SIG-M5 treated with dmso at 0.1 percent for 504 hours (cell line): ENCODE results near the gene TRMT1L.
"Not testable (repeated sequence)": the region's sequence is repeated elsewhere in the genome, so short reads cannot be mapped to it uniquely, and the experiment has no call there.

Experiments
- DNase-seq: peaks from one replicate; lab custom pipeline; 2025; ENCODE audit not compliant: unreplicated experiment; lab: John Stamatoyannopoulos, UW

The TRMT1L gene, protein sequence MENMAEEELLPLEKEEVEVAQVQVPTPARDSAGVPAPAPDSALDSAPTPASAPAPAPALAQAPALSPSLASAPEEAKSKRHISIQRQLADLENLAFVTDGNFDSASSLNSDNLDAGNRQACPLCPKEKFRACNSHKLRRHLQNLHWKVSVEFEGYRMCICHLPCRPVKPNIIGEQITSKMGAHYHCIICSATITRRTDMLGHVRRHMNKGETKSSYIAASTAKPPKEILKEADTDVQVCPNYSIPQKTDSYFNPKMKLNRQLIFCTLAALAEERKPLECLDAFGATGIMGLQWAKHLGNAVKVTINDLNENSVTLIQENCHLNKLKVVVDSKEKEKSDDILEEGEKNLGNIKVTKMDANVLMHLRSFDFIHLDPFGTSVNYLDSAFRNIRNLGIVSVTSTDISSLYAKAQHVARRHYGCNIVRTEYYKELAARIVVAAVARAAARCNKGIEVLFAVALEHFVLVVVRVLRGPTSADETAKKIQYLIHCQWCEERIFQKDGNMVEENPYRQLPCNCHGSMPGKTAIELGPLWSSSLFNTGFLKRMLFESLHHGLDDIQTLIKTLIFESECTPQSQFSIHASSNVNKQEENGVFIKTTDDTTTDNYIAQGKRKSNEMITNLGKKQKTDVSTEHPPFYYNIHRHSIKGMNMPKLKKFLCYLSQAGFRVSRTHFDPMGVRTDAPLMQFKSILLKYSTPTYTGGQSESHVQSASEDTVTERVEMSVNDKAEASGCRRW

DNA sequence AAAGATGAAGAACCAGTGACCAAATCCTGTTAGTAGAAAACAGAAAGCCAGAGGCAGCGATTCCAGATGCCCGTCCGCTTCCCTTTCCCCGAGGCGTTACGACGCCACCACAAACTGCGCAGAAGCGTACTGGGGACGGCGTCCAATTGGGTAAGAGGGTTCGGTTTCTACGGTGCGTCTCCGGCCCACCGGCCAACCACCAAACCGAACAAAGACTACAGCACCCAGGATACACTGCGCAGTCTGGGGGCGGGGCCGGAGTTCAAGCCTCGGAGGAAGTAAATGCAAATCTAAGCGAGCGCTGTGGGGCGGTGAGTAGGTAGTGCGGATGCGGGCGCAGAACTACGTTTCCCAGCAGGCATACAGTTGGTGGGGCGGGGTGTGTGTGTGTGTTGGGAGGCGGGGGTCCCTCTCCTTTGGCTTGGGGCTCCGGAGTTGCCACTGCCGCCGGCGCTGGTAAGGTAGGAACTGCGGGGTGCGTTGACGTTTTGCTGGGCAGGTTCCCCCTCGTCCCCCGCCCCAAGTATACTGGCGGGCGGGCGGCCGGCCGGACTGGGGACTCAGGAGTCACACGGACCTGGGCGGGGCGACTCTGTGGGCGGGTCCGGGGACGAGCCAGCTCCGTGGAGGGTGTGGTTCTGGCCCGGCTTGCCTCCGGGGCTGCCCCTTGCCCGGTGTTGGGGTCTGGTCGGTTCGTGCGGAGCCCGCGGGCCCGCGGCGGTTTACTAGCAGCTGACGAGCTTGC, at the start of gene TRMT1L, which contains the start of gene SWT1:
TSS of gene TRMT1L (minus strand) at position 100 of the 745 bp plus-strand sequence. CDS start 241 bp downstream, outside the sequence.
TSS of gene SWT1 (plus strand) at position 314 of the 745 bp plus-strand sequence. CDS start 3,675 bp downstream, outside the sequence.
- peak; percentile 100 for DNase-seq

- no peak for DNase-seq
Measured at GRCh38 chr1:185200889-185201288, 44.1 kb upstream of the TRMT1L start.

DNA sequence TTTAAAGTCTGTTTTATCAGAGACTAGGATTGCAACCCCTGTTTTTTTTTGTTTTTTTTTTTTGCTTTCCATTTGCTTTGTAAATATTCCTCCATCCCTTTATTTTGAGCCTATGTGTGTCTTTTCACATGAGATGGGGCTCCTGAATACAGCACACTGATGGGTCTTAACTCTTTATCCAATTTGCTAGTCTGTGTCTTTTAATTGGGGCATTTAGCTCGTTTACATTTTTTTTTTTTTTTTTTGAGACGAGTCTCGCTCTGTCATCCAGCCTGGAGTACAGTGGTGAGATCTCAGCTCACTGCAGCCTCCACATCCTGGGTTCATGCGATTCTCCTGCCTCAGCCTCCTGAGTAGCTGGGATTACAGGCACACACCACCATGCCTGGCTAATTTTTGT, 42.0 kb upstream of the TRMT1L start:
- not testable (repeated sequence) for DNase-seq

DNA sequence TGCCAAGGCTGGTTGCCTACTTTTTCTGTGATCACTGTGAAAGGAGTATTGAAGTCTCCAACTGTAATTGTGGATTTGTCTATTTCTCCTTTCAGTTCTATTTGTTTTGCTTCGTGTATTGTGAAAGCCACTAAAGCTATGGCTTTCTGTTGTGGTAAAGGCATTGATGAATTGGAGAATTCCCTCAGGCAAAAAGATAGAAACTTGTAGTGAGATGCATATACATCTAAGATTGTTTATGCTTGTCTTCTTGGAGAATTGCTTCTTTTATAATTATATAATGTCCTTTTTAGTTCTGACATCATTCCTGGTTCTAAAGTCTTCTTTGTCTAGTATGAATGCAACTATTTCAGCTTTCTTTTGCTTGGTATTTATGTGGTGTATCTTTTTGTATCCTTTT, 37.0 kb upstream of the TRMT1L start:
- DNase-seq: no peak

GRCh38 chr1:185170291-185170848, 13.6 kb upstream of the TRMT1L start:
- DNase-seq: peak; percentile 87

DNA sequence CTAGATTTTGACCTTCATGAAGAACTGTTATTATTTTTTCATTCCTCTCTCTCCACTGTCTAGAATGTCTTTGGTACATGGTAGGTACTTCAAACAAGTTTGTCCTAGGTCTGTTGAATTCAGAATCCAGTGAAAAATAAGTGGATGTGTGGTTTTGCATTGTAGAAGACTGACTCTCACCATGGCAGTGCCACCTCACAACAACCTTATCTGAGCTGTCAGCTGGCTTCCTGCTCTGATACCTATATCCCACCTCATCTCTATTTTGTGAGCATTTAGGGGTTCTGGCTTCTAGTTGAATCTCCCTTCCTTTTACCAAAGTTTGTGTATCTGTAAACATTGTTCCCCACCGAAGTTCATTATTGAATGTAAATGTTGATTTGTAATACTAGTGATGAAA, 9.4 kb upstream of the TRMT1L start:
- no peak for DNase-seq

DNA sequence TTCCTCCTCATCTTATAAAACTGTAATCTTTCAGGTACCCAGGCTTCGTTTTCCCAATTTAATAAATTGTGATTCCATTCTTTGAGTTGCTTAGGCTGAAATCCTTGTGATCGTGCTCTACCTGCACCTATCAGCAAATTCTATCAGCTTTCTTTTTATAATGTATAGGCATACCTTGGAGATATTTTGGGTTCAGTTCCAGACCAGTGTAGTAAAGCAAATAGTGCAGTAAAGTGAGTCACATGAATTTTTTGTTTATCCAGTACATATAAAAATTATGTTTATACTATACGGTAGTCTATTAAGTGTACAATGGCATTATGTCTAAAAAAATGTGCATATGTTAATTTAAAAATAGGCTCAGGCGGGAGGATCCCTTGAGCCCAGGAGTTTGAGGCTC, 5.7 kb upstream of the TRMT1L start:
- no peak for DNase-seq

- DNase-seq: peak; percentile 64
Measured at GRCh38 chr1:185159966-185160365, 3.2 kb upstream of the TRMT1L start.

DNA sequence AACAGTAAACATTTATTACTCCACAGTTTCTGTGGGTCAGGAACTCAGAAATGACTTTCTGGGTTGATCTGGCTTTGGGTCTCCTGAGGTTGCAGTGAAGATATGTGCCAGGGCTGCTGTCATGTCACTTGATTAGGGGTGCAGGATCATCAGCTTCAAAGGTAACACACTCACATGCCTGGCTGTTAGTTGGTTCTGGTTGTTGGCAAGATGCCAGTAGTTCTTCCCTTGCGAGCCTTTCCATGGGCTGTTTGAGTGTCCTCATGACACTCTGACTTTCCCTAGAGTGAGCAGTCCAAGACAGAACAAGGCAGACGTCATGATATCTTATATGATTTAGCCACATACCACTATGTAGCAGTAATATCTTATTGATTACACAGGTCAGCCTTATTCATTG, 2.0 kb upstream of the TRMT1L start:
- DNase-seq: no peak

- DNase-seq: peak; percentile 39
Measured at GRCh38 chr1:185157599-185158412, 1.1 kb upstream of the TRMT1L start.

- DNase-seq: peak; percentile 59
Measured at GRCh38 chr1:185156288-185156853, 382 bp downstream of the TRMT1L start.

DNA sequence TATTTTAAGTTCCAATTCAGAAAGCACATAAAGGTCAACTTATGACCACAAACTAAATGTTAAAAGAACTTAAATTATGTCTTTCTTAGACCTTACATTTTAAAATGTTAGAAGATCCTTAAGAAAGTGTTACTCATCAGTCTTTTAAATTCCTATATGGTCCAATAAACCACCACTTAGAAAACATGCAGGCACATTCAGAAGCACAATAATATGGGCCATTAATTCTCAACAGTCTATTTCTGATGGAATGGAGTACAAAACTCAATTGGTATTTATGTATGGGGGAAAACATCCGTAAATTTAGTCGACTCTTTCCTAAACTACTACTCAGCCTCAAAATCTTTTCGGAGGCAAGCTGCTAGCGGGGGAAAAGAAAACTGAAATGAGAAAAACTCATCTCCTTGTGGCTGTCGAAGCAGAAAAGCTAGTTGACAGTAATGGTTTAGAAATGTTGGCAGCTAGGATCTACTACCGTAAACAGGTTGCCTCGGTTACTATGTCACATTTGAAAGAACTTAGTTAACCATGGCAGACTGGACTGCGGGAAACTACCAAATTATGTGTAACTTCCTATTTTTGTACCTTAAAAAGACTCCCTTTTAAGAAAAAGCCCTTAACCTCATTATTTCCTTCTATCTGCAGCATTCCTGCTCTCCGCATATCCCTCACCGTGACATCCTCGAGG, 1.0 kb downstream of the TRMT1L start:
- peak; percentile 59 for DNase-seq

DNA sequence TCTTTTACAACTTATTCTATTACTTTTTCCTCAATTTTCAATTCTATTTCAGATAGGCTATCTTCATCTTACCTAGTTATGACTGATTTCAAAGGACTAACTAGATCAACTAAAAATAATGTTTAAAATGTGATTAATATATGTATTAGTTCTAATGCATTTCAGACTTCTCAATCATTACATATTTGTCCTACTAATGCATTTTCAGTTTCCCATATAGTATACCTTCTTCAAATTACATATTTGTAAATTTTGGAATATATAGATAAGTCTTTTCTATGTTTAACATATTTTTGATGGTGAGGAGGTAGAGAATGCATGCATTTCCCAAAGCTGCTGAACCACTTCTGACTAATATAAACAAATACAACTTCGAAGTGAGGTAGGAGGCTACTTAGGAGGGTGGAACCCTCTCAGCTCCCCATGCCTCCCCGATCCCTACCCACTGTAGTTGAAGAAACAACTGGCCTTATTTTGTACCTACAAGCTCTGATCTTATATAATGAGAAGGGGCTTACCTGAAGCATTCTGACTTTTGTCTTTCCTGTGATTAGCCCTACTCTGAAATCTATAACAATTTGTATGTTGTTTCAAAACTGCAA, 1.7 kb downstream of the TRMT1L start:
- peak; percentile 4 for DNase-seq

GRCh38 chr1:185152187-185152767, 4.5 kb downstream of the TRMT1L start:
- no peak for DNase-seq

GRCh38 chr1:185151215-185151614, 5.5 kb downstream of the TRMT1L start:
- DNase-seq: no peak

GRCh38 chr1:185144233-185144632, 12.5 kb downstream of the TRMT1L start:
- no peak for DNase-seq

DNA sequence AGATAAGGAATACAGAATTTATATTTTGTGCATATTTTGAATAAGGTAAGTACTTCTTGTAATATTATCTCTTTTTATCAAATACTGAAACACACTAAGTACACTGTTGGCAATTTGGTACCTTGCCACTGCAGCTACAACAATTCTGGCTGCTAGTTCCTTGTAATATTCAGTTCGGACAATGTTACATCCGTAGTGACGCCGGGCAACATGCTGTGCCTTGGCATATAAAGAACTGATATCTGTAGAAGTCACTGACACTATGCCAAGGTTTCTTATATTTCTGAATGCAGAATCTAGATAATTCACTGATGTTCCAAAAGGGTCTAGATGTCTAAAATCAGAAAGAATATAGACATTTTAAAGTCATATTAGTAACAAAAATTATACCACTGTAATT, 17.5 kb downstream of the TRMT1L start:
- DNase-seq: no peak

- no peak for DNase-seq
Measured at GRCh38 chr1:185137896-185138545, 18.7 kb downstream of the TRMT1L start.
